Measurements from ENCODE around the gene POU2F2. TPM values are rescaled to one million over a fixed set of nuclear protein-coding genes. Genes with fewer than 3 reads are reported as not detected.

The POU2F2 gene
- total RNA-seq, 5 donors from 2014 or later (not counting 1 experiment from before 2014, with no cell fraction given): 27.9 to 71.7 (median 59.5) TPM

DNA sequence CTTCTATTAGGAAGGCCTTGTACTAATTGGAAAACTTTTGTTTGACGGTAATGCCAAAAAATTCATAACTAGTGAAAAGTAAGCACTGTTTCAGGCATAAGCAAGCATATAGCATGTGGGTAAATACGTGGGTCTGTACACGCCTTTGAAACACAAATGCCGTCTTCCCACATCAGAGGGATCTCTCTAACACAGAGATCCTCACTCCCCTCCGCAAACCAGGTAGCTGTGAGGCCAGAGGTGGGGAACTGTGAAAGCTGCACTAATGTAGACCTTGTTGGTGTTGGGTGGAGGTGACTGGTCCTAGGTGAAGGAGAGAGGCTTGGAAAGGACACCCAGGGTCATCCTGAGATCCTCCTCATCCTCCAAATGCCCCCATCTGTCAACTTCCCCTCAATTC, 16.0 kb upstream of the POU2F2 start:
- ChIA-PET CTCF (interaction anchor here in 1 of 2 donors (0.5 kb wide), 1 partner anchor 214 kb away, joined by 3 read pairs; no protein-coding TSS in a partner anchor), POLR2A (no interaction called here)
- Mint-ChIP-seq H3K27me3 (peaks cover 0 to 1% of the 10 kb centered on the region in 2 donors), H3K9me3 (no peaks in the 10 kb centered on the region), H3K4me1 (peaks cover 19 to 22% (median 21%) of the 10 kb centered on the region in 3 donors), H3K4me3 (peak overlapping the region in 1 of 3 donors; percentile 7), H3K27ac (no peak overlapping the region), H3K36me3 (peaks cover 21% of the 10 kb centered on the region)
- H3K36me3 ChIP-seq (ENCODE audit: control insufficient read depth in 2 of 2, extremely low read depth in 1 of 2, insufficient read depth in 1 of 2, low read length in 1 of 2): no peaks in the 10 kb centered on the region
- H3K4me3 ChIP-seq (ENCODE audit: control insufficient read depth in 1 of 2, extremely low read depth in 1 of 2, low read length in 1 of 2): no peak overlapping the region
- no CpG with 5 or more reads among the region's 5 CpGs for WGBS (ENCODE audit: insufficient coverage)
- no peaks in the 10 kb centered on the region for H3K9me3 ChIP-seq
- ATAC-seq (replicated peaks in 1 of 4): peak; percentile 66 to 99 (median 78)
- peaks cover 0 to 24% of the 10 kb centered on the region in 2 experiments for H3K27me3 ChIP-seq (replicated peaks in 1 of 2; ENCODE audit: control insufficient read depth in 2 of 2, extremely low read depth in 1 of 2, insufficient read depth in 2 of 2, low read length in 1 of 2)
- H3K4me1 ChIP-seq (ENCODE audit: control insufficient read depth in 1 of 2, extremely low read depth in 1 of 2, insufficient read depth in 2 of 2, low read length in 2 of 2): peaks cover 20 to 21% of the 10 kb centered on the region in 2 experiments
- peak in 10 of 35 experiments; percentile 11 to 54 (median 18) for DNase-seq
- H3K27ac ChIP-seq (ENCODE audit: low read length): no peak overlapping the region

GRCh38 chr19:42143341-42144234, 11.3 kb upstream of the POU2F2 start:
- Histone ChIP-seq H3K36me3 (ENCODE audit: control insufficient read depth in 2 of 2, extremely low read depth in 1 of 2, insufficient read depth in 1 of 2, low read length in 1 of 2) (no peaks in the 10 kb centered on the region), H3K4me3 (ENCODE audit: control insufficient read depth in 1 of 2, extremely low read depth in 1 of 2, low read length in 1 of 2) (no peak overlapping the region), H3K27me3 (replicated peaks in 1 of 2; ENCODE audit: control insufficient read depth in 2 of 2, extremely low read depth in 1 of 2, insufficient read depth in 2 of 2, low read length in 1 of 2) (no peaks in the 10 kb centered on the region), H3K27ac (ENCODE audit: low read length) (no peak overlapping the region), H3K4me1 (ENCODE audit: control insufficient read depth in 1 of 2, extremely low read depth in 1 of 2, insufficient read depth in 2 of 2, low read length in 2 of 2) (peaks cover 12 to 13% of the 10 kb centered on the region in 2 experiments), H3K9me3 (no peaks in the 10 kb centered on the region)
- peaks cover 6 to 13% (median 11%) of the 10 kb centered on the region in 3 donors for H3K4me1 Mint-ChIP-seq
- peaks cover 21% of the 10 kb centered on the region for H3K36me3 Mint-ChIP-seq
- CTCF ChIA-PET: no interaction called here
- ATAC-seq (replicated peaks in 1 of 4) (no peak), DNase-seq (no peak)
- no peaks in the 10 kb centered on the region for H3K27me3 Mint-ChIP-seq
- no peaks in the 10 kb centered on the region for H3K9me3 Mint-ChIP-seq
- no peak overlapping the region for H3K27ac Mint-ChIP-seq
- POLR2A ChIA-PET: no interaction called here
- H3K4me3 Mint-ChIP-seq: no peak overlapping the region
- 87% methylated on average over 12 of the region's 14 CpGs for whole genome bisulfite sequencing (ENCODE audit: insufficient coverage)

- Histone ChIP-seq H3K36me3 (ENCODE audit: control insufficient read depth in 2 of 2, extremely low read depth in 1 of 2, insufficient read depth in 1 of 2, low read length in 1 of 2) (peaks cover 3 to 11% of the 10 kb centered on the region in 2 donors), H3K4me1 (ENCODE audit: control insufficient read depth in 1 of 2, extremely low read depth in 1 of 2, insufficient read depth in 2 of 2, low read length in 2 of 2) (peaks cover 2 to 10% of the 10 kb centered on the region in 2 experiments), H3K27ac (ENCODE audit: low read length) (no peak overlapping the region), H3K4me3 (ENCODE audit: control insufficient read depth in 1 of 2, extremely low read depth in 1 of 2, low read length in 1 of 2) (no peak overlapping the region), H3K9me3 (no peaks in the 10 kb centered on the region), H3K27me3 (replicated peaks in 1 of 2; ENCODE audit: control insufficient read depth in 2 of 2, extremely low read depth in 1 of 2, insufficient read depth in 2 of 2, low read length in 1 of 2) (no peaks in the 10 kb centered on the region)
- DNase-seq (peak in 6 of 35 experiments; percentile 10 to 39 (median 30)), ATAC-seq (replicated peaks in 1 of 4) (peak in 2 of 4 experiments; percentile 35 to 54)
- ChIA-PET CTCF (interaction anchor here (0.6 kb wide), 2 partner anchors 10 to 155 kb away, joined by 3 to 12 read pairs; no protein-coding TSS in a partner anchor), POLR2A (no interaction called here)
- H3K4me1 Mint-ChIP-seq: peaks cover 13 to 16% (median 13%) of the 10 kb centered on the region in 3 donors
- WGBS (ENCODE audit: insufficient coverage): 46% methylated on average over 7 of the region's 8 CpGs
- no peaks in the 10 kb centered on the region for H3K27me3 Mint-ChIP-seq
- no peak overlapping the region for H3K27ac Mint-ChIP-seq
- no peak overlapping the region for H3K4me3 Mint-ChIP-seq
- H3K9me3 Mint-ChIP-seq: no peaks in the 10 kb centered on the region
- peaks cover 26% of the 10 kb centered on the region for H3K36me3 Mint-ChIP-seq
These were observed 8.0 kb upstream of the POU2F2 start for GRCh38 chr19:42140125-42140754.

DNA sequence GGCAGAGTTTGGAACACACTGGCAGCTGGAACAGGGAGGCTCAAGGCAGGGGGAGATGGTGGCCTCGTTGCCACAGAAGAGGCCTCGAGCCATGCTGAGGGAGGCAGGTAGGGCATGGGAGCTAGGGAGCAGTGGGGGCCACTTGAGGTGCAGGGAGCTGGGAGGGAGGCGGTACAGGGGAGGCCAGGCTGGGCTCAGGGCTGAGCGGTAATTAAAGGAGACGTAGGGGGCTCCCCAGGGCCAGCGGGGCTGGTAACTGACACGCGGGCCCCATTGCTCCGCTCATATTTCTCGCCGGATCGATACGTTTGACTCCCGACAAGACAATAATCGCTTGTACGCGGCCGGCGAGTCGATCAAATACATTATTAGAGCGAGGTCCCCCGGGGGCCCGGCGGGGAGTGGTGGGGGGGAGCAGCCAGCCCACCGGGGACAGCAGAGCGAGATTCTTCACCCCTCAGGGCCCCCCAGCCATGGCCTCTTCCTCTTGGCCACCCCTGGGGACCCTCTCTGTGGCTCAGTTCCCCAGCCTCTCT, 2.4 kb upstream of the POU2F2 start:
- Mint-ChIP-seq H3K27ac (peak overlapping the region in 1 of 2 donors; percentile 41), H3K4me1 (peaks cover 55 to 58% (median 57%) of the 10 kb centered on the region in 3 donors), H3K9me3 (no peaks in the 10 kb centered on the region), H3K36me3 (peaks cover 15% of the 10 kb centered on the region), H3K27me3 (no peaks in the 10 kb centered on the region), H3K4me3 (no peak overlapping the region)
- POLR2A ChIA-PET: no interaction called here
- H3K36me3 ChIP-seq (ENCODE audit: control insufficient read depth in 2 of 2, extremely low read depth in 1 of 2, insufficient read depth in 1 of 2, low read length in 1 of 2): peaks cover 3 to 11% of the 10 kb centered on the region in 2 donors
- no peak for ATAC-seq (replicated peaks in 1 of 4)
- H3K27ac ChIP-seq (ENCODE audit: low read length): no peak overlapping the region
- no peaks in the 10 kb centered on the region for H3K27me3 ChIP-seq (replicated peaks in 1 of 2; ENCODE audit: control insufficient read depth in 2 of 2, extremely low read depth in 1 of 2, insufficient read depth in 2 of 2, low read length in 1 of 2)
- H3K4me3 ChIP-seq (ENCODE audit: control insufficient read depth in 1 of 2, extremely low read depth in 1 of 2, low read length in 1 of 2): no peak overlapping the region
- no peak for DNase-seq
- no peaks in the 10 kb centered on the region for H3K9me3 ChIP-seq
- 91% methylated on average over 13 of the region's 26 CpGs for WGBS (ENCODE audit: insufficient coverage)
- peaks cover 21 to 65% of the 10 kb centered on the region in 2 experiments for H3K4me1 ChIP-seq (ENCODE audit: control insufficient read depth in 1 of 2, extremely low read depth in 1 of 2, insufficient read depth in 2 of 2, low read length in 2 of 2)
- CTCF ChIA-PET: no interaction called here

DNA sequence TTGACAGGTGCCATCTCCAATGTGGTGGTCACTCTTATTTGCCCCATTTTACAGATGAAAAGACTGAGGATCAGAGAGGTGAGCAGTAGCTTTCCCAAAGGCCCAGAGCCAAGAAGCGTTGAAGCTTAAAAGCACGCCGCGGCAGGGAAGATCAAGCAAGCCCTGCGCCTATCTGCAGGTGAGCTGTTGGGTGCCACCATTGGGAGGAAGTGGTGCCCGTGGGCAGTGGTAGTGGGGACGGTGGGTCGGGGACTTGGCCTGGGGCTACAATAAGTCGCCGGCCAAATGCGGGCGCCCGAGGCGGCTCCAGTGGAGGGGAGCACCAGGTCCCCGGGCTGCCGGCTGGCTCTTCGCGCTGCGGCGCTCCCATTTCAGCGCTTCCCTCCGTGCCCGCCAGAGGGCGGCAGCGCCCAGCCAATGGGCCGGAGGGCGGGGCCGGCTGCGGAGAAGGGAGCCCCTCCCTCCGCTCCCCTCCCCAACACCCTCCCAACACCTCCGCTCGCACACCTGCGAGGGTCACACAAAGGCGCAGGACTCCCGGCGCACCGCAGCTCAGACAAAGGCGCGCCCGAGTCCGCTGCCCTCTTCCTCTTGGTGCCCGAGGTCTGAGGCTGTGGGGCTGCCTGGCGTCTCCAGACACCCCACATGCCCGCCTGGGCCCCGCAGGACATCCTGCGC, 744 bp upstream of the POU2F2 start:
- H3K36me3 Mint-ChIP-seq: peaks cover 6% of the 10 kb centered on the region
- ChIA-PET CTCF (interaction anchor here (0.5 to 1.4 kb wide), 12 partner anchors 10 to 308 kb away, joined by 3 to 7 read pairs (median 4); no protein-coding TSS in a partner anchor), POLR2A (no interaction called here)
- Histone ChIP-seq H3K27ac (ENCODE audit: low read length) (peak overlapping the region; percentile 82), H3K36me3 (ENCODE audit: control insufficient read depth in 2 of 2, extremely low read depth in 1 of 2, insufficient read depth in 1 of 2, low read length in 1 of 2) (peaks cover 3 to 7% of the 10 kb centered on the region in 2 donors), H3K4me3 (ENCODE audit: control insufficient read depth in 1 of 2, extremely low read depth in 1 of 2, low read length in 1 of 2) (peak overlapping the region; percentile 61 to 81), H3K27me3 (replicated peaks in 1 of 2; ENCODE audit: control insufficient read depth in 2 of 2, extremely low read depth in 1 of 2, insufficient read depth in 2 of 2, low read length in 1 of 2) (no peaks in the 10 kb centered on the region), H3K9me3 (no peaks in the 10 kb centered on the region), H3K4me1 (ENCODE audit: control insufficient read depth in 1 of 2, extremely low read depth in 1 of 2, insufficient read depth in 2 of 2, low read length in 2 of 2) (peaks cover 21 to 78% of the 10 kb centered on the region in 2 experiments)
- H3K27ac Mint-ChIP-seq: peak overlapping the region; percentile 83 to 90
- H3K27me3 Mint-ChIP-seq: no peaks in the 10 kb centered on the region
- WGBS (ENCODE audit: insufficient coverage): under 1% methylated on average over 38 of the region's 46 CpGs
- peak; percentile 67 to 78 (median 68) for ATAC-seq (replicated peaks in 1 of 4)
- peaks cover 67 to 70% (median 68%) of the 10 kb centered on the region in 3 donors for H3K4me1 Mint-ChIP-seq
- H3K9me3 Mint-ChIP-seq: no peaks in the 10 kb centered on the region
- peak overlapping the region; percentile 72 to 86 (median 84) for H3K4me3 Mint-ChIP-seq
- DNase-seq: peak; percentile 57 to 91 (median 76)

Data from T-cell (primary cell).